Fibroblast of skin of right biceps (primary cell): ENCODE results near the gene SLC35B4.
A peak's percentile ranks its signal among the peaks of the same experiment; 100 is the strongest.

Source experiments
- DNase-seq: peaks from one replicate; pipeline ENCODE4 v3.0.0-alpha.2; 2013

Gene SLC35B4

DNA sequence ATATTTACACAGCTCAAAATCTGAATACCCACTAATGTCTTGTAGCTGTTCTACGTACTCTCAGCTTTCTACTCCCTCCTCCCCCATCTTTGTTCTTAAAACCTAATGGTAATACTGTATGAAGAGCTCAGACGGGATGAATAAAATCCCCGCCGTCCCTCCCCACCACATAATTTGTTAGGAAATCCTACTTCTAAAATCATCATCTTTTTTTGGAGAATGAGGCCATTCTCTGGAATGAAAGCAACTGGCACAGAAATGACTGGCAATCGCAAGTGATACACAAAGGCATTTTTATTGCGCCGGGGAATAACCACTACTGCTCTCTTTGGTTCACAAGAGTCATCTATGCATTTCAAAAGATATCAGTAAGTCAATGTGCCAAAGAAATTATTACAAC, 27.3 kb downstream of the SLC35B4 start:
- peak; percentile 30 for DNase-seq

DNA sequence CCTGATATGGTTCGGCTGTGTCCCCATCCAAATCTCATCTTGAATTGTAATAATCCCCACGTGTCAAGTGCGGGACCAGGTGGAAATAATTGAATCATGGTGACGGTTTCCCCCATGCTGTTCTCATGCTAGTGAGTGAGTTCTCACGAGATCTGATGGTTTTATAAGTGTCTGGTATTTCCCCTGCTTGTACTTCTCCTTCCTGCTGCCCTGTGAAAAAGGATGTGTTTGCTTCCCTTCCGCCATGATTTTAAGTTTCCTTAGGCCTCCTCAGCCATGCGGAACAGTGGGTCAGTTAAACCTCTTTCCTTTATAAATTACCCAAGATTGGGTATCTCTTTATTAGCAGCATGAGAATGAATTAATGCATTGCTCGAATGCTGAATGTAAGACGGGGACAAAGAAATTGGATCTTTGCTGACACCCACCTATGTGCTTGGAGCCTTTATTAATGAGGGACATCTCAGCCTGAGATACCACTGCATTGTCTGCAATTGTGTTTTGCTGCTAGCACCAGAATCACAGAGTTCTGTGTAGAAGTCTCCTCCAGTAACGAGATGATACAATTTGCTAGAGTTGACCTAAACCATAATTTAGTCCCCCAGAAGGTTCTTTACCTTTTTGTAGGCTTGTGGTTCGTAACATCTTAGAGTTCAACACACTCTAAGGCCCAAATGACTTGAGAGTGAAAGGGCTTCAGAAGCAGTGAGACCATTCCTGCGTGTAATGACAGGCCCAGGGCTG, 28.6 kb downstream of the SLC35B4 start:
- no peak for DNase-seq

DNA sequence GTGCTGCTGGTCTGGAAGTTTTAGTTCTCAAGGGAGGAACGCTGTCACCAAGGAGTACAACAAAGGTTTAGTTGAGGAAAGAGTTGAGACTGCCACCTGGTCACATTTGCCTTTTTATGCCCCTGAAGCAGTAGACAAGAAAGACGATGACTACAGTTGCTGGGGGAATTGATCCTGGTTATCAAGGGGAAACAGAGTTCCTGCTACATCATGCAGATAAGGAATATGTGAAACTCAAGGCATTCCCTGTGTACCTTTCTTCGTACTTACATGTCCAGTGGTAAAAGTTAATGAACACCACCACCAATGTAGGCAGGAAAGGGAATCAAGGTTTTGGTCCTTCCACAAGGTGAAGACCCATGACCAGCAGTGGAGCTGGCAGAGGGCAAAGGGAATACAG, 31.8 kb downstream of the SLC35B4 start:
- DNase-seq, result no peak

DNA sequence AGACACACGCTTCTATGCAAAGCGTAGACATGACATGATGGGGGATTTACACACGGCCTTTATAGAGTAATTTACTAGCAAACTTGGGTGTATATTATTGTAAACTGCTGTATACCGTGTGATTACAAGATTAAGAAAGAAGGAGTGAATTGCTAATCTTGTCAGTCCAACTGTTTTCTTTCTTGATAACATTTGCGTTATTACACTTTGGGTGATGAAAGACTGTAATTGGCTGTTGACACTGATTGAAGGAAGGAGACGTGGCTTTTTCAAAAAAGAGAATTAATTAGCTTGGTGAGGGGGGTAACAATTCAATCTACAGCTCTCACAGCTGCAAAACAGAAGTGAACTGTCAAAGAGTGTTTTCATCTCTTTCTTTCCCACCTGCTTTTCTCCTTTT, 32.7 kb downstream of the SLC35B4 start:
- no peak for DNase-seq

DNA sequence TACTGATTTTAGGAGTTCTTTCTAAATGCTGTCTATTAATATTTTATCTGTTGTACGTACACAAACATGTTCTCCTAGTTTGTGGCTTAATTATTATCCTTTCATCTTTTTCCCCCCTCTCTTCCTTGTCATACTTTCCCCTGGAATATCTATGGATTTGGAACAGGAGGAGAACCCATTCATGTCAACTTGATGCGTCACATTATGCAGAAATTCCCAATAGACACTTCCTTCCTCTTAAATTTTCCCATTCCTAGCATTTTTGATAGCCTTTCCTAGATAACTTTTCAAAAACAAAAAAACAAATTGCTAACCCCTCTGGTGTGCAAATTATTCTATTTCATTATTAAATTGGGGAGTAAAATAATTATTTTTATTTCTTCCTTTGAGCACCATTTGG, 36.2 kb downstream of the SLC35B4 start:
- DNase-seq, result no peak

DNA sequence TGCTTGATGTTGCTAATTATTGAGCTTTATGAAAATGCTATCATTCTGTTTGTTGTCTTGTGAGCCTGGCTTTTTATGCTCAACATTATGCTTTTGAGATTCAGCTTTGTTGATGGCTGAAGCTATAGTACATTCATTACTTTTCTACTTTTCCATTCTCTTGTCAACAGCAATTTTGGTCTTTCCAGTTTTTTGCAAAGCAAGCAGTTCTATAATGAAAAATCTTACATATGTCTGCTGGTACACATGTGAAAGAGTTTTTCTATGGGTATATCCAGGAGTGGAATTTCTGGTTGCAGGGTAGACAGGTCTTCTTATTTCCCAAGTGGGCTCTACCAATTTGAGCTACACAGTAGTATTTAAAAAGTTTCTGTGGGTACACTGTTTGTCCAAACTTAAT, 36.8 kb downstream of the SLC35B4 start:
- no peak for DNase-seq

DNA sequence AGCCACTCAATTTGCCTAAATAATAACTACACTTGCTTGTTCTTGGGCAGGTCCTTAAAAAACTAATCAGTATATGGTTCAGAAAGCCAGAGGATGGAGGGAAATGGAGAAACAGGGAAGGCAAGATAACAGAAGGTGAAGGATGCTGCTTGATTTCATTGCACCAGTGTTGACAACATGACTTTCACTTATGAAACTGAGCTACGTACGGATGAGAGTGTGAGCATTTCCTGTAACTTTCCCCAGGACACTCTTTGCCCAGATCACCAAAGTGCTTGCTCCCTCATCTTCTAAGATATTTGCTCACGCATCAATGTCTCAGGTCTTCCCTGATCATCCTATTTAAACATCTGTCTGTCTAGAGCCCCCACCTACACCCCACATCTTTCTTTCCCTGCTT, 37.4 kb downstream of the SLC35B4 start:
- no peak for DNase-seq

DNA sequence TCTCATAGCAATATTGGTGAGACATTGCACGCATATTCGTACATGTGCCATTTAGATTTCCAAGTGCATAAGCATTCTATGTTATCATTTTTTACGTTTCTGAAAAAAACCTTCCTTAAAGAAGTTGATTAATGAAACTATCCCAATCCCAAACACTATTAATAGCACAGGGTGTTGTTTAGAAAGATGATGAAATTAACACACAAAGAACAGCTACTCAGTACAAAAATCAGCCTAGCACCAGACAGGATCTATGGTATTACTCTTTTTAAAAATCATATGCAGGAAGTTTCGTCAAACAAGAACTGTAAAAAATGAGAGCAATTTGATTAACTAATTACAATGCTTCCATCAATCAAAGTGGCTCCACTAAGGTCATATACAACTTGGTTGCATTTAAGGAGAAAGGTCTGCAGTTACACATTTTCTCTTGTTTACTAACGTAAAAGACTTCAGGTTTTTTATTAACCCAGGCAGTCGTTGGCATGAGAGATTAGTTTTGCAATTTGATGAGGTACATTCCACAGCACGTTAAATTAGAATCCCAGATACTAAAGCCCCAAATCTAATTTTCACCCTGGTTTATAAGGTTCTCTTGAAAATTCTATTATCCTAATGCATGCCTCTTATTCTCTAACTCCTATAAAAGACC, 38.1 kb downstream of the SLC35B4 start:
- DNase-seq, result no peak

DNA sequence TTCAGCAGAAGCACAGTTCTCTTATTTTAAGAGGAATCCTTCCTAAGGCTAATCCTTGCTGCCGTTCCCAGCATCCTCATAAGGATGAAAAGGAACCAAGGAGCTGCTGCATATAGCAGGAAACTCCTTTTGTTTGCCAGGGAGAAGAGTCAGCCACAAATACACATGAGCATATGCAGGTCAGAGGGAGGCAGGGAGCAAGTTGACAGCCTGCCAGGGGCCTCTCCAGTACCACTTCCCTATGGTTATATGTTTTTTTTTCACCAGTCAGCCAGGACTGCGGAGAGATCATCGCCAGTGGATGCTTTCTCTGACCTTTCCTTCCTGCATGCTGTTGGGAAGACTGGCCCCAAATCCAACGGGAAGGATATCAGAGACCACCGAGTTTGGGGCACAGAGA, 39.8 kb downstream of the SLC35B4 start:
- DNase-seq, result no peak

DNA sequence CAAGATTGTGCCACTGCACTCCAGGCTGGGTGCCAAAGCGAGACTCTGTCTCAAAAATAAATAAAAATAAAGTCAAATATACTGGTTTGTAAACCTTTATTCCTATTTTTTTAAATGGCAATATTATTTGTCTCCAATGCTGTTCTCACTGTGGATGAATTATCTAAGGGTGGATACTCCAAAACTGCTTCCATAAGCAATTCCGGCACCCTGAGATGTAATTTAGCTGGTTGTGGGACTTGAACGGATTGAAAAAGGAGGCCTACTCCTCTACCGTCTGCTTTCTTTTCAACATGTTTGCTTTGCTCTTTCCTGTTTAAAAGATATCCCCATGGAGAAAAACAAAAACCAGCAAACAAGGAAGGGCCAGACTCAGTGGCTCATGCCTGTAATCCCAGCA, 54.4 kb downstream of the SLC35B4 start:
- no peak for DNase-seq

DNA sequence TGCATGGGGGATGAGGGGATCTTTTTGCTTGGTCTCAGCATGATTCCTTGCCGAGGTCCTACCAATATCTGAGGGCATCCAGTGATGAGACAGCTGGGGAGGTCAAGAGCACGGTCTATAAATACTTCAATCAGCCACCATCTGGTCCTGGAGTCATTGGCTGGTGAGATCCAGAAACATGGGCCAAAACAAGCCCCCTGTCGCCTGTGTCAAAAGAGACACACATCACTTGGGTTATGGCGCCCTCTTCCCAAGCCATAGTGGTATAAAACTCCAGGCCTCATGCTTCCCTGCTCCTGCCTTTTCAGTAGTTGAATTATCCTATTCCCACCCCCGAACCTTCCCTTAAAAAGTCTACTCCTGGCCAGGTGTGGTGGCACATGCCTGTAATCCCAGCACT, 60.9 kb downstream of the SLC35B4 start:
- DNase-seq, result no peak

DNA sequence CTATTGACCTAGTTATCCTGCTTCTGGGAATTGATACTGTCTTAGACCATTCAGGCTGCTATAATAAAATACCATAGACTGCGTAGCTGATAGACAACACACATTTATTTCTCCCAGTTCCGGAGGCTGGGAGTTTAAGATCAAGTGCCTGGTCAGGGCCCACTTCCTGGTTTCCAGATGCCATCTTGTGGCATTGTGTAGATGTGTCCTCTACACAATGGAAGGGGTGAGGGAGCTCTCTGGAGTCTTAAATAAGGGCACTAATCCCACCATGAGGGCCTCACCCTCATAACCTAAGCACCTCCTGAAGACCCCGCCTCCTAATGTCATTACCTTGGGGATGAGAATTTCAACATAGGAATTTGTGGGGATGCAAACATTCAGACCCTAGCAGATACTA, 62.4 kb downstream of the SLC35B4 start:
- no peak for DNase-seq

DNA sequence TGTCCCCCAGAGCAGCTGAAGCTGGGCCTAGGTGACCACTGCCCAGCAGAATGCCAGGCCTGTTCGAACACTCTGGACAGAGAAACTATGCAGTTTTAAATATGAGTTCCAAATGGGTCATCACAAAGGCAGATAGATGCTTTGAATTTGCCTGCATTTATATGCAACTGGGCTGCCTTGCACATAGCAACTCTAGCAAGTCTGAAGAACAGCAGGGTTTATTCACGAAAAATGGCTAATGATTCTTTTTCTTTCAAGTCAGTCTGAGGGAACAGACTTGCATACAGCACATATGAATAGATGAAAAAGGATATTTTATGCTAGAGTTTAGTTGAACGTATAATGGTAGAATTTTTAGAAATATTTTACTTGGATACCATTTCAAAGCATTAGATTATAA, 68.5 kb downstream of the SLC35B4 start:
- DNase-seq, result no peak

DNA sequence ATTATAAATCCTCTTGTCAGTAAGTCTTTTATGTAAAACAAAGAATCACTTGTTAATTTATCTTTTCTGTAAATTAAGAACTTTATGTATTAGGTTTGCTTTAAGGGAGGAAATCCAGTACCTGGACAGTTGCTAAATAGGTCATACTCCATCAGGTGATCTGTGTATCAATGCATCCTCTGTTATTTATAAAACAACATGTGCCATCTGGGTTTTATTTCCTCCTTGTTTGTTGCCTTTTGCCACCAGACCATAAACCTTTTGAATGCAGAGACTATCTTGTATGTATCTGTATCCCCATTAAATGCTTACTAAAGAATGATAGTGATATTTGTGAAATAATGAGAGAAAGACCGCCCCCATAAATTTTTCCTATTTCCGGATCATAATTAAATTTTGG, 70.0 kb downstream of the SLC35B4 start:
- DNase-seq, result no peak

DNA sequence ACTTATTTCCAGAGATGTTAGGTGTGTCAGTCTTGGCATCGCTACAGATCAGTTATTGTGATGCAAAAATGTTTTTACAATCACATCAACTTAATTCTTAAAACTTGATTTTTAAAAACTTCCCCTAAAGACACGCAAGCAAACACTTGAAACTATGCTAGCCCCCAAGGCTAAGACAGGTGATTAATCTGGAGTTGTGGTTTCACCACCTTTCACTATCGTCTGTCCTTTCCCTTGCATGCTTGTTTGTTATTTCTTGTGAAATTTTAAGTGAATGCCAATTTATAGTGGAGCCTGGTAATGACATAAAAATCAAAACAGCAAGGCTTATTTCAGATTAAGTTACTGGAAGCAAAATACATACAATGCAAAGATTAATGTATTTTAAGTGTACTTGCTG, 70.4 kb downstream of the SLC35B4 start:
- DNase-seq, result no peak

DNA sequence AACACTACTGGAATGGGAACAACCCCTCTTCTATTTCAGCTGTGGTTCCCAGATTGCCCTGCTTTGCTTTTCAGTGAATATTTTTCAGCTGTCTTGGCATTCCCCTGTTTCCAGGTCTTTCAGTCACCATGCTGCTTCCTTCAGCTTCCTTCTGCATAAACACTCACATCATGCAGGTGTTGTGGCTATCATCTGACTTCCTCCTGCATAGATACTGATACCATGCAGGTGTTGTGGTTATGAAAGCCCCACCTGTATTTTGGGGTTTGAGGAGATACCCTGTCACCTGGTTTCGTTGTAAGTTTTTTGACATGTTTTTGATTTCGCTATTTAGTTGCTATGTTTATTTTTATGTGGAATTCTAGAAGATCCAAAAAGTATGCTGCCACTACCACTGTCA, 71.5 kb downstream of the SLC35B4 start:
- no peak for DNase-seq
